Measurements from ENCODE around the gene RNF2.

DNA sequence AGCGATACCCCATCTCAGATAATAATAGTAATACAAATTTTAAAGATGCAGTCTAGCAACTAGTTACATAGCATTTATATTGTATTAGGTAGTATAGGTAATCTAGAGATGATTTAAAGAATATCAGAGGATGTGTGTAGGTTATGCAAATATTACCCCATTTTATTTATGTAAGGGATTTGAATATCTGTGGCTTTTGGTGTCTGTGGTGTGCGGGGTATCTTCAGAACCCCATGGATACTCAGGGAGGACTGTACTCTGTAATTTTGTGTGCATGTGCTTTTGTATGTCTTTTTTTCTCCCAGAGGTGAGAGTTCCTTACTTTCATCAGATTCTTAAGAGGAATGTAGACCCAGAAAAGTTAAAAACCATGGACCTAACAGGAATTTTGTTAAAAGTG, 12.8 kb downstream of the RNF2 start:
- TF ChIP-seq CTCF (conservative IDR thresholded peaks at IDR 0.05) (no peak), EZH2 (IDR thresholded peaks at IDR 0.05; ENCODE audit: low read depth) (no peak)
